HepG2 (cell line): ENCODE data around the gene PARM1.

Source experiments
- CENPT ChIP-seq: sonication (generic); formaldehyde crosslinking; IDR thresholded peaks from 2 replicates; pipeline ENCODE4 v1.8.0; 2022; ENCODE audit warnings: low read depth, mild to moderate bottlenecking, moderate library complexity, missing genetic modification reagents
- HDAC6 ChIP-seq: fragments of 200-600 bp; sonication (generic); IDR thresholded peaks from 2 replicates; pipeline ENCODE4 v1.7.0; 2017; ENCODE audit warnings: mild to moderate bottlenecking, antibody characterized with exemption, low read length, low read depth
- ZNF619 ChIP-seq: sonication (generic); formaldehyde crosslinking; IDR thresholded peaks from 2 replicates; pipeline ENCODE4 v1.4.0; 2020; ENCODE audit warnings: mild to moderate bottlenecking, missing genetic modification reagents

GRCh38 chr4:74946196-74946595 lies 13.3 kb downstream of the PARM1 start:
- TF ChIP-seq ZNF619 (CRISPR knock-in tag) (no peak), HDAC6 (no peak), CENPT (no peak)
